ENCODE data around the gene TAF1L. TPM values are rescaled to one million over a fixed set of nuclear protein-coding genes. Genes with fewer than 3 reads are reported as not detected.

The TAF1L gene
- total RNA-seq, 4 donors from 2014 or later: not detected

DNA sequence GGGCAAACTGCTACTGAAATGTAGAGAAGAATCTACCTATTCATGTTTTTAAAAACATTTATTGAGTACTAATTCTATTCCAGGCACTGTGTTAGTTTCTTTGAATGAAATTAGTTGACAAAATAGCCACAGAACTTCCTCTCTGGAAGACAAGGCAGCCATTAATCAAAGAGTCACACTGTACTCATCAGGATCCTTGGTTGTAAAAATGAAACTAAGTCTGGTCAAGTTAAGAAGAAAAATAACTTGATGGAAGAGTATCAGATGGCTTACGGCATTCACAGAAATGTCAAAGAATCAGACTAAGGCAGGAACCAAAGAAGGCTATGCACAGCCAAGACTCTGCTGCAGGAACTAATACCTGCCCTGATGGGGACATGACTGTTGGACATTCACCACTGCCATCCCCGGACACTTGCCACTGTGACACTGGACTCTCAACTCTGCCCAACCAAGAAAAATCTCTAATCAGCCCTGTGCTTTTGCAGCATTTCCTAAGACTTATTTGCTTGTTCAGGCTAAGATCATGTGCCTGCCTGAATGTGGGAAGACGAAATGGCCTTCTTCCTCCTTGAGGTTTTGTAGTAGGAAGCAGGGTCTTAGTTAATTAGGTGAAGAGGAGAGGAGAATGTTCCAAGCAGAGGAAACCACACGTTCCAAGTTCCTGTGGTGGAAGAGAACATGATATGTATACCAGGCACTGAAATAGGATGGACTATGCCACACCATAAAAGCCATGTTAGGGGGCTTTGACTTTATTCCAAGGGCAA lies 39.2 kb downstream of the TAF1L start:
- H3K27ac ChIP-seq: no peak overlapping the region
- TF ChIP-seq, protein P1, sequence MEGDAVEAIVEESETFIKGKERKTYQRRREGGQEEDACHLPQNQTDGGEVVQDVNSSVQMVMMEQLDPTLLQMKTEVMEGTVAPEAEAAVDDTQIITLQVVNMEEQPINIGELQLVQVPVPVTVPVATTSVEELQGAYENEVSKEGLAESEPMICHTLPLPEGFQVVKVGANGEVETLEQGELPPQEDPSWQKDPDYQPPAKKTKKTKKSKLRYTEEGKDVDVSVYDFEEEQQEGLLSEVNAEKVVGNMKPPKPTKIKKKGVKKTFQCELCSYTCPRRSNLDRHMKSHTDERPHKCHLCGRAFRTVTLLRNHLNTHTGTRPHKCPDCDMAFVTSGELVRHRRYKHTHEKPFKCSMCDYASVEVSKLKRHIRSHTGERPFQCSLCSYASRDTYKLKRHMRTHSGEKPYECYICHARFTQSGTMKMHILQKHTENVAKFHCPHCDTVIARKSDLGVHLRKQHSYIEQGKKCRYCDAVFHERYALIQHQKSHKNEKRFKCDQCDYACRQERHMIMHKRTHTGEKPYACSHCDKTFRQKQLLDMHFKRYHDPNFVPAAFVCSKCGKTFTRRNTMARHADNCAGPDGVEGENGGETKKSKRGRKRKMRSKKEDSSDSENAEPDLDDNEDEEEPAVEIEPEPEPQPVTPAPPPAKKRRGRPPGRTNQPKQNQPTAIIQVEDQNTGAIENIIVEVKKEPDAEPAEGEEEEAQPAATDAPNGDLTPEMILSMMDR (IDR thresholded peaks at IDR 0.05): no peak
- TF ChIP-seq EP300 (IDR thresholded peaks at IDR 0.05; ENCODE audit: low read depth): no peak
- no peak for TF ChIP-seq POLR2A (IDR thresholded peaks at IDR 0.05)
- no peak for TF ChIP-seq POLR2AphosphoS5 (IDR thresholded peaks at IDR 0.05)
- 62 to 71% methylated on average over 3 to 4 of the region's 4 CpGs for WGBS, 2 donors (ENCODE audit: low coverage in 1 of 2)
- no peaks in the 10 kb centered on the region for H3K9me3 ChIP-seq
- in situ Hi-C loops (cut with MboI; ENCODE audit: low pct_ligation_motif_present in 1 of 4, low pct_unique_long_range_greater_than_20kb in 1 of 4, low sequenced_read_pairs in 3 of 4): loop anchor here in 1 of 4 donors (25.0 kb wide), 1 partner anchor 366 kb away; no protein-coding TSS in a partner anchor
- no peak overlapping the region for H3K4me3 ChIP-seq
- no peak for DNase-seq
- no peaks in the 10 kb centered on the region for H3K4me1 ChIP-seq
- no peaks in the 10 kb centered on the region for H3K27me3 ChIP-seq
- no peaks in the 10 kb centered on the region for H3K36me3 ChIP-seq
- intact Hi-C loops (cut with DNase I; ENCODE audit: low total_unique reads): no loop called here

DNA sequence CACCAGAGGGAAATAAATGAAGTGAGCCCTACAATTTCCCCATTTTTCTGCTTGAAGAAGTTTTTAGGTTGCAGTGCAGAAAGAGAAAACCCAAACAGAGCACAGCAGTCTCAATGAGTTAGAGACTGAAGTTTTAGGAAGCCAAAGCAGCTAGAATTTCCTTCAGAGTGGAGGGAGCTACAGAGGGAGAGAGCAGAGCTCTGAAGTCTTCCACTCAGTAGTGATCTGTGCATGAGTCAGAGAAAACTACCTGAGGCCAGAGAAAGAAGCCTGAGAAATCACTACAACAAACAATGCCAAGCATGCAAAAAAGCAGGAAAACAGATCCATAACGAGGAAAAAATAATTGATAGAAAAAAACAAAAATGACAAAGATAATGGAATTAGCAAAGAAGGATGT lies 44.6 kb downstream of the TAF1L start:
- intact Hi-C loops (cut with DNase I; ENCODE audit: low total_unique reads): no loop called here
- H3K9me3 ChIP-seq: no peaks in the 10 kb centered on the region
- H3K27me3 ChIP-seq: no peaks in the 10 kb centered on the region
- in situ Hi-C loops (cut with MboI; ENCODE audit: low pct_ligation_motif_present in 1 of 4, low pct_unique_long_range_greater_than_20kb in 1 of 4, low sequenced_read_pairs in 3 of 4): loop anchor here in 1 of 4 donors (25.0 kb wide), 1 partner anchor 371 kb away; no protein-coding TSS in a partner anchor
- TF ChIP-seq POLR2A (IDR thresholded peaks at IDR 0.05) (no peak), EP300 (IDR thresholded peaks at IDR 0.05; ENCODE audit: low read depth) (no peak), POLR2AphosphoS5 (IDR thresholded peaks at IDR 0.05) (no peak)
- TF ChIP-seq, protein P1 (IDR thresholded peaks at IDR 0.05): no peak
- no peak overlapping the region for H3K4me3 ChIP-seq
- no peaks in the 10 kb centered on the region for H3K36me3 ChIP-seq
- no peak overlapping the region for H3K27ac ChIP-seq
- 46 to 69% methylated on average over 1 of the region's 1 CpG for WGBS, 2 donors (ENCODE audit: low coverage in 1 of 2)
- no peaks in the 10 kb centered on the region for H3K4me1 ChIP-seq
- no peak for DNase-seq

DNA sequence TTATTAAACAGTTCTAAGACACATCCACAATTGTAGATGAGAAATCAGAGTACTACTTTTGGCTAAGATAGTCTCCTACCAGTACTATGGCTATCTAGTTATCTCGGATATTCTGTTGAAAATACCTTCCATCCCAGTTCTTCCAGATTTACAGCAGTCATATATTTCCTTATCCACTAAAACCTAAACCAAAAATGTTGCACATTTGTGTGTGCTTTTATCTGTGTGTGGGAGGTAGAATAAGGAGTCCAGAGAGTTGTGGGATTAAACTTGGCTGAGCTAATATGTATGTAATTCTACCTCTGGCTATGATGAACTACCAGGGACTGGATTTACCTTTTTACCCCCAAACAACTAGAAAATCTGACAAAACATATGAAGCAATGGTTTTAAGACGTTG lies 45.0 kb downstream of the TAF1L start:
- 44 to 64% methylated on average over 2 of the region's 2 CpGs for WGBS, 2 donors (ENCODE audit: low coverage in 1 of 2)

DNA sequence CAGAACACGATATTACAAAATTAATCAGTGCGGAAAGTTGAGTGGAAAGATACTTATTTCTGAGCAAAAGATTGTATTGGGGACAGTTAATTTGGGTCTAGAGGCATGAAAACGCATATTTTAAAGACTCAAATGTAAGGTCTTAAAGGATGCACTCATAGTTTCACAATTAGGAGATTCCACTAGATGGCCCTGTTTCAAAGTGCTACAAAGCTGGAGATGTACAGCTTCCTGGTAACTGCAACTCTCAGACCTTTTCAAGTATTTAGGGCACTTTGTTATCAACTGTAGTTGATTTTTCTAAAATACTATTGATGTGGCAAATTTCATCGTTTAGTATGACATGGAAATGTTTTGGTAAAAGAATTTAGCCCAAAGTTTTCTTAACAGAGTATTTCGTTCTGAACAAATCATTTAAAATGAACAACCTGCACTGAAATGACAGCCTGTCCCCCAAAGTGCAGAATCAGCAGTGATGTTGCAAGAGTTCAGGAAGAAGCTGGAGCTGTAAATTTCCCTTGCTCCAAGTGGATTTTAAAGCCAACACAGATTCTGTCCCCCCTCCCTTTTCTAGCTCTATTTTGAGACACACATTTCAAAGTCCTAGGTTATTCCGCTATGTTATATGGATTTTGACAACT lies 46.3 kb downstream of the TAF1L start:
- no peak for DNase-seq
- Histone ChIP-seq H3K27ac (no peak overlapping the region), H3K9me3 (no peaks in the 10 kb centered on the region), H3K4me3 (no peak overlapping the region), H3K4me1 (no peaks in the 10 kb centered on the region), H3K27me3 (no peaks in the 10 kb centered on the region), H3K36me3 (no peaks in the 10 kb centered on the region)
- TF ChIP-seq POLR2A (IDR thresholded peaks at IDR 0.05): no peak
- TF ChIP-seq, protein P1 (IDR thresholded peaks at IDR 0.05): peak; percentile 19 to 36 (median 28)
- no peak for TF ChIP-seq POLR2AphosphoS5 (IDR thresholded peaks at IDR 0.05)
- in situ Hi-C loops (cut with MboI; ENCODE audit: low pct_ligation_motif_present in 1 of 4, low pct_unique_long_range_greater_than_20kb in 1 of 4, low sequenced_read_pairs in 3 of 4): loop anchor here in 3 of 4 donors (10.0 to 25.0 kb wide), 2 partner anchors 373 to 386 kb away; no protein-coding TSS in a partner anchor
- intact Hi-C loops (cut with DNase I; ENCODE audit: low total_unique reads): loop anchor here (10.0 kb wide), 1 partner anchor 376 kb away; no protein-coding TSS in a partner anchor
- WGBS, 2 donors (ENCODE audit: low coverage in 1 of 2): 50 to 58% methylated on average over 6 of the region's 6 CpGs

More for the DNA sequence above, 45.0 kb downstream of the TAF1L start:
- Histone ChIP-seq H3K4me3 (no peak overlapping the region), H3K27ac (no peak overlapping the region), H3K4me1 (no peaks in the 10 kb centered on the region), H3K36me3 (no peaks in the 10 kb centered on the region), H3K27me3 (no peaks in the 10 kb centered on the region), H3K9me3 (no peaks in the 10 kb centered on the region)
- in situ Hi-C loops (cut with MboI; ENCODE audit: low pct_ligation_motif_present in 1 of 4, low pct_unique_long_range_greater_than_20kb in 1 of 4, low sequenced_read_pairs in 3 of 4) (loop anchor here in 1 of 4 donors (25.0 kb wide), 1 partner anchor 372 kb away; no protein-coding TSS in a partner anchor), intact Hi-C loops (cut with DNase I; ENCODE audit: low total_unique reads) (no loop called here)
- TF ChIP-seq POLR2A (IDR thresholded peaks at IDR 0.05) (no peak), POLR2AphosphoS5 (IDR thresholded peaks at IDR 0.05) (no peak), EP300 (IDR thresholded peaks at IDR 0.05; ENCODE audit: low read depth) (no peak)
- TF ChIP-seq, protein P1 (IDR thresholded peaks at IDR 0.05): no peak
- no peak for DNase-seq
